Activated CD4-positive, alpha-beta memory T cell treated with anti-CD3 and anti-CD28 coated beads for 36 hours (primary cell): ENCODE measurements around the gene HMGXB4. TPM values are rescaled to one million over a fixed set of nuclear protein-coding genes. Genes with fewer than 3 reads are reported as not detected.

Experiments
- CTCF ChIA-PET: fragments of 350-600 bp; sonication (Branson Sonifier 250); formaldehyde crosslinking; loops from one replicate; lab custom pipeline; 2021; ENCODE audit warnings: antibody characterized with exemption, inconsistent platforms; lab: Charles Lee
- POLR2A ChIA-PET: fragments of 350-600 bp; sonication (Branson Sonifier 250); formaldehyde crosslinking; loops from one replicate; lab custom pipeline; 2021; ENCODE audit warnings: antibody characterized with exemption; lab: Charles Lee
- DNase-seq: peaks from one replicate; pipeline ENCODE4 v3.0.0-alpha.2; 2020
- H3K27ac Mint-ChIP-seq: one replicate; pipeline ENCODE4 v1.8.0; 2021; ENCODE audit warnings: mixed read lengths
- H3K27me3 Mint-ChIP-seq: one replicate; pipeline ENCODE4 v1.8.0; 2021; ENCODE audit warnings: mixed read lengths
- H3K36me3 Mint-ChIP-seq: one replicate; pipeline ENCODE4 v1.8.0; 2021; ENCODE audit warnings: mixed read lengths
- H3K4me1 Mint-ChIP-seq: one replicate; pipeline ENCODE4 v1.8.0; 2021; ENCODE audit warnings: low read depth, mixed read lengths
- H3K4me3 Mint-ChIP-seq: one replicate; pipeline ENCODE4 v1.8.0; 2021; ENCODE audit warnings: mild to moderate bottlenecking, mixed read lengths
- H3K9me3 Mint-ChIP-seq: one replicate; pipeline ENCODE4 v1.8.0; 2021; ENCODE audit warnings: mixed read lengths
- intact Hi-C: fragments of 100-400 bp; cut with micrococcal nuclease; formaldehyde crosslinking; loops from one replicate; pipeline ENCODE4 v1.15.1; 2023
- total RNA-seq, 2 experiments: library from RNA; stranded (reverse); gene quantifications; one replicate each; pipeline ENCODE4 v1.2.3, GENCODE V29; 2021

HMGXB4 gene
- total RNA-seq, 2 experiments from 2014 or later: 33.9 to 35.7 TPM

DNA sequence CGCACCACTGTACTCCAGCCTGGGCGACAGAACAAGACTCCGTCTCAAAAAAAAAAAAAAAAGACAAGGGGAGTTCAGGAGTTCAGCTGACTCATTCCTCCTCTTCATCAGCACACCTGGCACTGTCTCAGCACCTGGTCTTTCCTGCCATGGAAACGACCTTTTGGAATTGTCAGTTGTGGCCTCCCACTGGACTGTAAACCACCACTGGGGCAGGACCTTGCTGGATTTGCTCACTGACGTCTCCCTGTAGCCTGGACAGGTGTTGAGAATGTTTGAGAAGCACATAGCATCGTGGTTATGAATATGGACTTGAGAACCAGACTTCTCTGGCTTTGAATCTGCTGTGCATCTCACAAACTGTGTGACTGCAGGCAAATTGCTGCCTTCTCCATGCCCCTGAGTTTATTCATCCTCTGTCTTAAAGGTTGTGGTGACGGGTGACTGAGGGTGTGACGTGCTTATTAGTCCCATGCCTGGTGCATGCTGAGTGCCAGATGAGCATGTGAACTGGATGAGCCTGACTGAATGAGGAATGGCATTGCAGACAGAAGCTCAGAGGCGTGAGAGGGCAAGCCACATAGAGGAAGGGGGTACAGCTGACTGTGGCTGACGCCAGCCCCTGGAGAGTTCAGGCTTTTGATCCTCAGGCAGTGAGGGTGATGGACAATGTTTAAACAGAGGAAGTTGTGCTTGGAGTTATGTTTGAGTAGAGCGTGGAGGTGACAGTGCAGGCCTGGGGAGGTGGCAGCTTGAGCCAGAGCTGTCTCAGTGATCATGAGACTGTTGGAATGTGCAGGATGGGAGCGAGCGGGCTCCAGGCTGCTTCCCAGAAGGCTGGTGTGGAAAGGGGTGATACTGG lies 55.1 kb downstream of the HMGXB4 start:
- Mint-ChIP-seq H3K4me3 (no peak overlapping the region), H3K27me3 (no peaks in the 10 kb centered on the region), H3K9me3 (no peaks in the 10 kb centered on the region), H3K27ac (peak overlapping the region; percentile 54), H3K36me3 (peaks cover under 1% of the 10 kb centered on the region), H3K4me1 (peaks cover 82% of the 10 kb centered on the region)
- ChIA-PET CTCF (no interaction called here), POLR2A (no interaction called here)
- intact Hi-C loops: loop anchor here (1.0 kb wide), 1 partner anchor 18 kb away; no protein-coding TSS in a partner anchor
- peak; percentile 38 for DNase-seq

DNA sequence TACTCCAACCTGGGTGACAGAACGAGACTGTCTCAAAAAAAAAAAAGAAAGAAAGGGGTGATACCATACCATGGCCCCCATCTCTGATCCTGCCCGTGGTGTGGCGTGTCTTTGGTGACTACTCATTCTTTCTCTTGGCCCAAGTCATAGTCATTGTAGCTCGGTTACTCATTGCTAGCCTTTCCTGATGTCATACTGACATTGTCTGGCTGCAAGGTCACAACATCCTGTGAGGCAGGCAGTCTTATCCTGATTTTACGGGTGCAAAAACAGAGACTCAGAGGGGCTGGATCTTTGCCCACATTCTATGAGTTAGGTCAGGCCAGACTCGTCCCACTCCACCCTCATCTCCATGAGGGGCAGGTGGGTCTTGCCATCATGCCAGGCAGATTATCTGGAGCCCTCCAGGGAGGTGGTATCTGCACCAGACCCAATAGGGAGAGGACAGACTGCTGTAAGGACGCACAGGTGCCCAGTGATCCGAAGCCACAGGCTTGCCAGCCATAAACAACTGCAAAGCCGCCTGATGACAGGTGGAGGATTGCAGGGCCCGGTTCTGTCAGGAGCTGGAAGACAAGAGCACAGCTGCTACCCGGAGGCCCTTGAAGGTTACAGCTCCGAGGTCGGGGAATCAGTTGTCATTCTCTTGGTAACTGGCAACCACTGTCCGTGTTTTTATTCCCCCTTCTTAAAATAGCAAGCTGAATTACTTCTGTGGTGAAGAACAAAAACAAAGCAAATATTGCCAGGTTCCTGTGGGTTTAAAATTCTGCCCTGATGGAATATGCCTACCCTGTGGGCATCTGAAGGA lies 56.2 kb downstream of the HMGXB4 start:
- H3K4me3 Mint-ChIP-seq: no peak overlapping the region
- peaks cover 73% of the 10 kb centered on the region for H3K4me1 Mint-ChIP-seq
- H3K9me3 Mint-ChIP-seq: no peaks in the 10 kb centered on the region
- CTCF ChIA-PET: interaction anchor here (1.0 to 1.4 kb wide), 2 partner anchors 38 to 753 kb away, joined by 4 to 5 read pairs; no protein-coding TSS in a partner anchor
- no peaks in the 10 kb centered on the region for H3K27me3 Mint-ChIP-seq
- H3K36me3 Mint-ChIP-seq: peaks cover 5% of the 10 kb centered on the region
- POLR2A ChIA-PET: no interaction called here
- DNase-seq: peak; percentile 70
- intact Hi-C loops: loop anchor here (1.0 kb wide), 1 partner anchor 17 kb away; no protein-coding TSS in a partner anchor
- peak overlapping the region; percentile 56 for H3K27ac Mint-ChIP-seq

DNA sequence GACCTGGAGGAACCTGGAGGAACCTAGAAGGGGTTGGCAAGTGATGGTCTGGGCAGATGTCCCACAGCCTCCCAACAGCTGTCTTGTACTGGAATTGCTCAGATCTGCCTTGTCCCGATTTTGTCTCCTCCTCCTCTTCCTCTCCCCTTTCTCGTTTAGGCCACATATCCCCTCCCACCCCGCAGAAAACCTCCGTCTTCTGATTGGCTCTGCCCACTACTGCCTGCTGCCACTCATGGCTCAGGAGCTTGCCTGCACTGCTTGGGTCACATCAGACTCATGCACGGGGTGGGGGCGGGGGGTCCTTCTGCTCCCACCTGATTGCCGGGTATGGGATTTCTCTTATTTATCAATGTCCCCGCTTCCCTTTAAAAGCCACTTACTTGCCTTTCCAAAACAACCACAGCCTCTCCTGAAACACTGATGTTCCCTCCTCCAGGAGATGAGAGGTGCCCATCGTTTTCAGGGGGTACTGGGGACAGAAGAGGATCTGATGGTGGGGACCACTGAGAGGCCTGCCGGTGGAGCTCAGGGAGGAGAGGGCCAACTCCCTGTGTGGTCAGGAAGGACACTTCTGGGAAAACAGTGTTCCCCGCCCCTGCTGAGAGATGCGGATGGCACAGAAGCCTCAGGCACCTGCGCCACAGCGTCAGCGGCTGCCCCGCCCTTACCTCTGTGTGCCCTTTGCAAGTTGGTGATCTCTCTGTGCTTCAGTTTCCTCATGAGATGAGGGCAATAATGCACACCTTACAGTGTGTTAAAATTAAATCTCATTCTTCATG lies 57.1 kb downstream of the HMGXB4 start:
- POLR2A ChIA-PET: interaction anchor here (1.1 kb wide), 1 partner anchor 16 kb away, joined by 10 read pairs; no protein-coding TSS in a partner anchor
- Mint-ChIP-seq H3K36me3 (peaks cover 5% of the 10 kb centered on the region), H3K9me3 (no peaks in the 10 kb centered on the region), H3K4me1 (peaks cover 65% of the 10 kb centered on the region), H3K27me3 (no peaks in the 10 kb centered on the region), H3K27ac (no peak overlapping the region), H3K4me3 (no peak overlapping the region)
- CTCF ChIA-PET: interaction anchor here (0.6 to 1.4 kb wide), 3 partner anchors 16 to 752 kb away, joined by 3 to 5 read pairs (median 4); no protein-coding TSS in a partner anchor
- intact Hi-C loops: no loop called here
- peak; percentile 22 for DNase-seq

DNA sequence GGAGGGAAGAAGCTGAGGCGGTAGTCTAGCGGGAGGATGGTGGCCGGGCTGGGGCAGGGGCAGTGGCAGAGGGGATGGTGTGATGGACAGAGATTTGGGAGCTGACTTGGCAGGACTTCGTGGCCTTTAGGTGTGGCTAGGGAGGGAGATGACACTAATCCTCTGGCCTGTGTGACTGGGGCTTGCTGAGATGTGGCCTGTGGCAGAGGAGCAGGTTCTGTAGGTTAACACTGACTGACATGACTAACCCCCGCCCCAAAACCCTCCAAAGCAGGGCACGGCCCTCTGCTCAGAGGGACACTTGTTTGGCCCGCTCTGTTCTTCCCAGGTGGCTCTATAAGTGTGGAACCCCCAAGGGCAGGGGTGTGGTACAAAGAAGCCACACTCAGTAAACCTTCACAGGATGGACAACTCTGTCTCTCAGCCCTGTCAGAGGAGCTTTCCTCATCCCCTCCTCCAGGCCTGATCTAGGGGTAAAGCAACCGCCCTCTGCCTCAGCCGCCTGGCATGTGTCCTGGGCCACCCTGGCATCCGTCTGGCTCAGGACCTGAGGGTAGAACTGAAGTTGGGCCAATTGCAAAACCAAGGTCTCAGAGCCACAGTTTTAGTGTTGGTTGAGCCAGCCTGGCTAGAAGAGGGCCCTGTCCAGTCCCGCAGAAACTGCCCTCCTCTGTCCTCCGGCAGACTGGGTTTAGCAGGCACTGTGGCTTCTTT lies 58.0 kb downstream of the HMGXB4 start:
- intact Hi-C loops: no loop called here
- Mint-ChIP-seq H3K9me3 (no peaks in the 10 kb centered on the region), H3K4me1 (peaks cover 56% of the 10 kb centered on the region), H3K27me3 (no peaks in the 10 kb centered on the region), H3K27ac (peak overlapping the region; percentile 24), H3K4me3 (no peak overlapping the region), H3K36me3 (peaks cover 5% of the 10 kb centered on the region)
- no peak for DNase-seq
- ChIA-PET POLR2A (interaction anchor here (1.1 kb wide), 1 partner anchor 15 kb away, joined by 10 read pairs; no protein-coding TSS in a partner anchor), CTCF (interaction anchor here (1.4 kb wide), 1 partner anchor 36 kb away, joined by 5 read pairs; no protein-coding TSS in a partner anchor)

DNA sequence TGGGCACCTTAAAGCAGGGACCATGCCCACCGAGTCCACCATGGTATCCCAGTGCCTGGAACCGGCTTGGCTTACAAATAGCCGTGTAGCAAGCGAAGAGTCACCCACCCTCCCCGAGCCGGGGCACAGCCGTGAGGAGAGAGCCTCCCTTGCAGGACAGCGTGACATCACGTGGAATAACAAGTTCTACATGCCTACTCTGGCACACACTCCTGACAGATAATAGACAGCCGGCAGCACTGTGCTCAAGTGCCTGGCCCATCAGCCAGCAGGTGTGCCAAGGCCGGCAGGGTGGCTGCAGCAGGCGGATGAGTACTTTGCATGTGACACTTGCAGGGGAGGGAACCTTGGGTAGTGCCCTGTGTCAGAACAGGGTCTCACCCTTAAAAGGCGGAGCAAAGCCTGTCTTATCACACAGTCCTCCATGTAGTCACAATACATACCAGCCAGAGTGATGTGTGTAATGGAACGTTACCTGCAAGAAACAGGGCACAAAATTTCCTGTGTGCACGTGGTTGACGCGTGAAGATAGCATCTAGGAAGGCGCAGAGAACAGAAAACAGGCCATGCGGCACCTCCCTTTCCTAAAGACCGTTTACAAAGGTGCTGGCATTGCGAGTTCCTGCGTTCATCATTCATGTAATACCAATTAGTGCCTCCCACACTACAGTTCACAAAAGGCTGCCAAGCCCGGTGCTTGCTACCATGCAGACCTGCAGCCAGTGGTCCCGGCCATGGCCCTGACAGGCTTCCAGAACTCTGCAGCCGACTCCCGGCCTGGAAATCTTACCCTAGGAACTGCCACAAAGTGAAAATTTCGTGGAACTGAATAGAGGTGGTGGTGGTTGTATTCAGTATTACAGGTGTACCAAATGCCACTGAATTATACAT lies 58.8 kb downstream of the HMGXB4 start:
- Mint-ChIP-seq H3K27ac (no peak overlapping the region), H3K4me1 (peaks cover 48% of the 10 kb centered on the region), H3K9me3 (no peaks in the 10 kb centered on the region), H3K27me3 (no peaks in the 10 kb centered on the region), H3K36me3 (peaks cover 7% of the 10 kb centered on the region), H3K4me3 (no peak overlapping the region)
- POLR2A ChIA-PET: no interaction called here
- CTCF ChIA-PET: no interaction called here
- intact Hi-C loops: no loop called here
- DNase-seq: peak; percentile 14

DNA sequence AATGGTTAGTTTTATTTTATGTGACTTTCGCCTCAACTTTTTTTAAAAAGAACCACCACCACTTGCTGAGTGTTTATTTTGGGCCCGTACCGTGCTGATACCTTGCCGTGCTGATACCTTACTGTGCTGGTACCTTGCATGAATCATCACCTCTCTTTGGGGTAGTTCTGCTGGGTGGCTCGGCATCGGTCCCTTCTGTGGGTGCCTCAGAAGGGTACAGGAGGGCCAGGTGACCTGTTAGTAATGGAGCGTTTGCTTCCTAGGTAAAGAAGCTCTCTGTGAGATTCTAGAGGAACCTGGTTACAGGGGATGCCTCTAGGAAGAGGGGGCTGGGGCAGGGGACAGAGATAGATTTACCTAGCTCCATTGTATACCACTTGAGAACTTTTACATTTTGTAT lies 59.5 kb downstream of the HMGXB4 start:
- intact Hi-C loops: no loop called here
- ChIA-PET CTCF (no interaction called here), POLR2A (no interaction called here)
- no peak overlapping the region for H3K4me3 Mint-ChIP-seq
- no peak for DNase-seq
- H3K27ac Mint-ChIP-seq: no peak overlapping the region
- no peaks in the 10 kb centered on the region for H3K9me3 Mint-ChIP-seq
- H3K27me3 Mint-ChIP-seq: no peaks in the 10 kb centered on the region
- H3K36me3 Mint-ChIP-seq: peaks cover 9% of the 10 kb centered on the region
- H3K4me1 Mint-ChIP-seq: peaks cover 42% of the 10 kb centered on the region

DNA sequence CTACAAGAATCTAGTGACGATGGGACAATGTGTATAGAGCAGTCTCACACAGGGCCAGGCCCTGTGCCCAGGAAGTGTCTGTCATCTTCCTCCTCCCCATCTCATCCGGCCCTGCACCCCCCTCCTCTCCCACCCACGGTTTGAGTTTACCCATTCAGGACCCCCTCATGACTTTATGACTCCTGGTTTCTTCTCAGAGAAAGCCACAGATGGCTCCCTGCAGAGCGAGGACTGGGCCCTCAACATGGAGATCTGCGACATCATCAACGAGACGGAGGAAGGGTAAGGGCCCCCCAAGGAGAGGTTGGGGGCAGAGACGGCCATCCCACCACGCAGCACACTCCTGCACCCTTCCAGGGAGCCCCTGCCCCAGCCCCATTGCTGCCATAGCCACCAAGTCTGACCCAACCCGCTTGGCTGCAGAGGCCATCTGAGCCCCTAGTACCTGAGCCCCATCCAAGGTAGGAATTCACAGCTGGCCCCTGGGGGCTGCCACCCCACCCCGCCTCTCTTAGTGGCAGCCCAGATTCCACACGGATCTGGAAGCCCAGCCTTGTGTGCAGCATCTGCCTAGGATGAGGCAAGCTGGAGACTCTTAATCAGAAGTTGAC lies 60.5 kb downstream of the HMGXB4 start:
- ChIA-PET CTCF (no interaction called here), POLR2A (no interaction called here)
- no peaks in the 10 kb centered on the region for H3K27me3 Mint-ChIP-seq
- no peak overlapping the region for H3K27ac Mint-ChIP-seq
- no peak for DNase-seq
- no peak overlapping the region for H3K4me3 Mint-ChIP-seq
- intact Hi-C loops: no loop called here
- H3K9me3 Mint-ChIP-seq: no peaks in the 10 kb centered on the region
- peaks cover 31% of the 10 kb centered on the region for H3K4me1 Mint-ChIP-seq
- peaks cover 12% of the 10 kb centered on the region for H3K36me3 Mint-ChIP-seq

DNA sequence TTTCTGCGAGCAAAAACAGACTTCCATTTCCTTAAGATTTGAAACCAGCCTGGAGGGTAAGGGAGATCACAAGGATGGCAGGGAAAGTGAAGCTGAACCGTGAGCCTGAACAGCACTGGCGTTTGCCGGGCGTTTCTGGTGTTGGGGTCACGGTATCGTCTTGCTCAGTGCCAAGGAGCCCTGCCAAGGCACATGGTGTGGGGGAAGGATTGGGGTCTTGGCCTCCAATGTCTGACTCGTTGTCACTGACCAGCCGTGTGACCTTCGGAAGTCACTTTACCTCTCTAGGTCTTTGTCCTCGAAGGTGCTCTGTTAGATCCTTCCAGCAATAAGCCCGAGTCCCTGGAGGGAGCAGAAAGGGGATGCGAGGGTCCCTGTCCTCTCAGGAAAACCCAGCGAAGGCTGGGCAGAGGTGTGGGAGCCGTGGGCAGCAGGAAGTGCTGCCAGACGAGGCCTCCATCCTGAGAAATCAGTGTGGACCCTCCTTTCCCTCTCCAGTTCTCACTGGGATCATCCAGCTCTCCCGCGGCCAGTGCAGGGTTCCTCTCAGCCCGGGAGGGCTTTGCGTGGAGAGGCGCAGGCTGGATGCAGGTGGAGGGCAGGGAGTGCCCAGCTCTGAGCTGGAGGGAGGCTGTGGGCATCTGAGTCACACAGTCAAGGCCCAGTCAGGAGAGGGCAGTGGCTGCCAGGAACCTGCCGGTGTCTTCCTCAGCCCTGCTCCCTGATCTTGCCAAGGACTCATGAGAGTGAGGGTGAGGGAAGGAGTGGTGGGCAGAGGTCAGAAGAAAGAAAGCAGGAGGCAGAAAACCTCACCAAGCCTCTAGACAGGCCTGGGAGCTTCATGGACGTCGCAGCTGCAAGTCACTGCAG lies 61.3 kb downstream of the HMGXB4 start:
- Mint-ChIP-seq H3K4me1 (peaks cover 25% of the 10 kb centered on the region), H3K4me3 (no peak overlapping the region), H3K36me3 (peaks cover 16% of the 10 kb centered on the region), H3K9me3 (no peaks in the 10 kb centered on the region), H3K27ac (no peak overlapping the region), H3K27me3 (no peaks in the 10 kb centered on the region)
- ChIA-PET POLR2A (no interaction called here), CTCF (no interaction called here)
- intact Hi-C loops: no loop called here
- DNase-seq: no peak

DNA sequence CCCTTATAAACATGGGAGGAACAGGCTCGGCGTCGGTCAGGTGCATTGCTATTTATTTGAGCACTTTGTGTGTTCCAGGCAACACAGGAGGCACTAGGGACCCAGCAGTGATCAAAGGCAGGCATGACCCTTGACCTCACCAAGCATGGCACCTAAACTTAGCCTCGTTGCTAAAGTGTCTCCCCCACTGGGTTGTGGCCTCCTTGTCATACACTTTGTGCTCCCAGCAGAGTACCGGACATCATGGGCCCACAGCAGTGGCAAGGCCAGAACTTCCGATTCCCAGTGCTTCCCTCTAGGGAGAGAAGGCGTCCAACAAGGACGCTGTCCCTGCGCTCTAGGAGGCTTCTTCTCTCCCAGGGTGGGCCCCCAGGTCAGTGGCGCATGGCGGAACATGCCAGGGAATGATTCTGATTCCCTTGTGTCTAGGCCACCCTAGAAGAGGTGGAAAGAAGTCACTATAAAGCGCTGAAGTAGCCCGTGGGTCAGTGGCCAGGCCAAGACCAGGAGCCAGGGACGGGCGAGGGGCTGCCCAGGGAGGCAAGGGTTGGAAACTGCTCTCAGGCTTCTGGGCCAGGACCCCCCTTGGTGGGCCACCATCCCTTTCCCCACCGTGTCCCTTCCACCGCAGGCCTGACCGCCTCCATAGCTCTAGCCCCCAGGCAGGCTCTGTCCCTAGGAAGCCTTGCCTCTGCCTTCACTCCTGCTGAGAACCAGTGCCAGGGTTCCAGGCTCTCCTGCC lies 62.1 kb downstream of the HMGXB4 start:
- intact Hi-C loops: no loop called here
- Mint-ChIP-seq H3K27me3 (no peaks in the 10 kb centered on the region), H3K4me3 (no peak overlapping the region), H3K27ac (no peak overlapping the region), H3K9me3 (no peaks in the 10 kb centered on the region), H3K4me1 (peaks cover 17% of the 10 kb centered on the region), H3K36me3 (peaks cover 19% of the 10 kb centered on the region)
- POLR2A ChIA-PET: no interaction called here
- no peak for DNase-seq
- CTCF ChIA-PET: no interaction called here
